ENCODE data around the gene TECPR2.

The TECPR2 gene

DNA sequence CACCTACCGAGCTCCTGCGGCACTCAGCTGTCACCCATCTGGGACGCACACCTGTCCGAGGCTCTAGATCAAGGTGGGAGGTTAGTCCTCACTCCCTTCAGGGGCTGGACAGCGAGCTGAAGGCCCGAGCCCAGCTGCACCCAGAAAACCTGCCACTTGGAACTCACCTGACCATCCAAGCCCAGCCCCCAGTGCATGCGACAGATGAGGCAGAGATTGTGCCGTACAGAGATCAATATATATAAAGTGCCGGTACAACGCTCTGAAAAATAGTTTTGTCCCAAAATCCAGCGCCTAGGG lies 143.8 kb downstream of the TECPR2 start:
- TF ChIP-seq, protein P1, sequence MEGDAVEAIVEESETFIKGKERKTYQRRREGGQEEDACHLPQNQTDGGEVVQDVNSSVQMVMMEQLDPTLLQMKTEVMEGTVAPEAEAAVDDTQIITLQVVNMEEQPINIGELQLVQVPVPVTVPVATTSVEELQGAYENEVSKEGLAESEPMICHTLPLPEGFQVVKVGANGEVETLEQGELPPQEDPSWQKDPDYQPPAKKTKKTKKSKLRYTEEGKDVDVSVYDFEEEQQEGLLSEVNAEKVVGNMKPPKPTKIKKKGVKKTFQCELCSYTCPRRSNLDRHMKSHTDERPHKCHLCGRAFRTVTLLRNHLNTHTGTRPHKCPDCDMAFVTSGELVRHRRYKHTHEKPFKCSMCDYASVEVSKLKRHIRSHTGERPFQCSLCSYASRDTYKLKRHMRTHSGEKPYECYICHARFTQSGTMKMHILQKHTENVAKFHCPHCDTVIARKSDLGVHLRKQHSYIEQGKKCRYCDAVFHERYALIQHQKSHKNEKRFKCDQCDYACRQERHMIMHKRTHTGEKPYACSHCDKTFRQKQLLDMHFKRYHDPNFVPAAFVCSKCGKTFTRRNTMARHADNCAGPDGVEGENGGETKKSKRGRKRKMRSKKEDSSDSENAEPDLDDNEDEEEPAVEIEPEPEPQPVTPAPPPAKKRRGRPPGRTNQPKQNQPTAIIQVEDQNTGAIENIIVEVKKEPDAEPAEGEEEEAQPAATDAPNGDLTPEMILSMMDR (IDR thresholded peaks at IDR 0.05; ENCODE audit: low read depth, low read length, missing control alignments) = no peak
- DNase-seq (ENCODE audit: low read depth) = no peak
- no peak overlapping the region for H3K4me3 ChIP-seq (ENCODE audit: low read depth, low read length)

GRCh38 chr14:102507081-102507856 lies 144.5 kb downstream of the TECPR2 start:
- H3K4me3 ChIP-seq (ENCODE audit: low read depth, low read length) = no peak overlapping the region
- no peak for DNase-seq (ENCODE audit: low read depth)
- TF ChIP-seq, protein P1 (IDR thresholded peaks at IDR 0.05; ENCODE audit: low read depth, low read length, missing control alignments) = no peak

DNA sequence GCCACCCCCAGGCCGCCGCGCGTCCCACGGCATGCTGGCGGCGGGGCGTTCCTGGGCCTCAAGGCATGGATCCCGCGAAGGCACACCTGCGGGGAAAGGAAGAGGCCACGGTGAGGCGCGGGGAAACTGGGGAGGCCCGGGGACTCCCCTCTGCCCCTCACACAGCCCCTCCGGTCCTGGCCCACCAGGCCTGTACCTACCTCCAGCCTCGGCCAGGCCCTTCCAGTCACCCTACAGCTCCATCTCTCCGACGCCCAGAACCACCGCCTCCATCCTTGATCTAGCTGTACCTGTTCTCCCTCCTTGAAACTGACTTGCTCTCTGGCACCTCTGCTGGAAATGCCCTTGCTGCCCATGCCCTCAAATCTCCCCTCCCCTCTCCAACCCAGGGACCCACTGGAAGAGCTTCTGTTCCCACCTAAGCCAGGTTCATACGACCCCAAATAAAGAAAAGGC lies 145.1 kb downstream of the TECPR2 start:
- DNase-seq (ENCODE audit: low read depth) = no peak
- TF ChIP-seq, protein P1 (IDR thresholded peaks at IDR 0.05; ENCODE audit: low read depth, low read length, missing control alignments) = no peak
- no peak overlapping the region for H3K4me3 ChIP-seq (ENCODE audit: low read depth, low read length)

DNA sequence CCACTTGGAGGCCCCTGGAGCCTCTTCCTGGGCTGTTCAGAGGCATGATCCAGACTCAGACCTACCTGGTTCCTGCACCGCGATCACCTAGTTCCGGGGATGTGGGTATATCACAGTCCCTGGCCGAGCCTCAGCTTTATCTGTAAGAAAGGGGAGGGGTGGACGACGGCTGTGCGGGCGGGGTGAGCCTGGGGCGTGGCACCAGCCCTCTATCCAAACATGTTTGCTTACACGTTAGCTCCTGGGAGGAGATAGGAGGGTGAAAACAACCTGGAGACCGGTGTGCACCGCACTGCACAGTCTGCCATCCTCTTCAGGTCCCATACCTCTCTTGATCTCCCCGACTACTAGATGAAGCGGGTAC lies 145.7 kb downstream of the TECPR2 start:
- H3K4me3 ChIP-seq (ENCODE audit: low read depth, low read length) = no peak overlapping the region
- no peak for DNase-seq (ENCODE audit: low read depth)
- TF ChIP-seq, protein P1 (IDR thresholded peaks at IDR 0.05; ENCODE audit: low read depth, low read length, missing control alignments) = no peak

GRCh38 chr14:102508774-102509745 lies 146.3 kb downstream of the TECPR2 start:
- DNase-seq (ENCODE audit: low read depth) = no peak
- TF ChIP-seq, protein P1 (IDR thresholded peaks at IDR 0.05; ENCODE audit: low read depth, low read length, missing control alignments) = no peak
- H3K4me3 ChIP-seq (ENCODE audit: low read depth, low read length) = peak overlapping the region; percentile 55

- TF ChIP-seq, protein P1 (IDR thresholded peaks at IDR 0.05; ENCODE audit: low read depth, low read length, missing control alignments) = no peak
- peak; percentile 55 for DNase-seq (ENCODE audit: low read depth)
- peak within 1 kb of the TSS; percentile 78 for H3K4me3 ChIP-seq (ENCODE audit: low read depth, low read length)
These were observed 147.2 kb downstream of the TECPR2 start, which contains the start of gene ANKRD9 for GRCh38 chr14:102509746-102510615. ANKRD9 (minus strand) TSS chr14:102509776; CDS start chr14:102507889, 1,887 bp downstream.

All from GM12864 (cell line).